Keratinocyte (primary cell): ENCODE measurements around the gene OR10V1. TPM values are rescaled to one million over a fixed set of nuclear protein-coding genes. Genes with fewer than 3 reads are reported as not detected.

Source experiments
- DNase-seq: peaks from one replicate; pipeline ENCODE4 v3.0.0-alpha.2; 2011; ENCODE audit warnings: low read depth, missing footprints, low spot score
- FAIRE-seq: peaks from 2 replicates; lab custom pipeline; 2011; peaks lifted over from hg19 to GRCh38; lab: Jason Lieb, UNC
- H2AFZ ChIP-seq: 2 replicates; pipeline ENCODE4 v1.6.0; 2012; ENCODE audit warnings: low read length, control low read depth, inconsistent platforms; ENCODE audit not compliant: control insufficient read depth
- H3K27ac ChIP-seq: 2 replicates; pipeline ENCODE4 v1.5.1; 2011; ENCODE audit warnings: low read length; ENCODE audit not compliant: control insufficient read depth, insufficient read depth
- H3K27me3 ChIP-seq: 3 replicates; pipeline ENCODE4 v1.6.0; 2011; ENCODE audit warnings: low read length; ENCODE audit not compliant: control insufficient read depth, insufficient read depth; ENCODE audit errors: extremely low read depth
- H3K36me3 ChIP-seq, 2 experiments: 2 replicates in 1 of 2; 3 replicates in 1 of 2; pipeline ENCODE4 v1.5.1; 2011; ENCODE audit warnings: low read length in 2 of 2, mild to moderate bottlenecking in 1 of 2; ENCODE audit not compliant: control insufficient read depth in 2 of 2, insufficient read depth in 2 of 2; ENCODE audit errors: extremely low read depth in 1 of 2
- H3K4me1 ChIP-seq: 3 replicates; pipeline ENCODE4 v1.5.1; 2011; ENCODE audit warnings: low read length; ENCODE audit not compliant: control insufficient read depth, insufficient read depth; ENCODE audit errors: extremely low read depth
- H3K4me2 ChIP-seq: 3 replicates; pipeline ENCODE4 v1.6.0; 2011; ENCODE audit warnings: low read depth, low read length; ENCODE audit not compliant: control insufficient read depth, insufficient read depth; ENCODE audit errors: extremely low read depth
- H3K4me3 ChIP-seq, 3 experiments: fragments of 200-600 bp in 1 of 3; sonication (generic) in 1 of 3; 2 replicates in 2 of 3; 3 replicates in 1 of 3; pipeline ENCODE4 v1.5.1; 2011 to 2016; ENCODE audit warnings: low read length in 3 of 3, mild to moderate bottlenecking in 3 of 3, control low read depth in 2 of 3, inconsistent platforms in 1 of 3, low read depth in 1 of 3, mixed read lengths in 1 of 3, mixed run types in 1 of 3, moderate library complexity in 1 of 3; ENCODE audit not compliant: control insufficient read depth in 2 of 3, insufficient read depth in 2 of 3; ENCODE audit errors: extremely low read depth in 1 of 3
- H3K79me2 ChIP-seq: 2 replicates; pipeline ENCODE4 v1.6.0; 2012; ENCODE audit warnings: low read length; ENCODE audit not compliant: control insufficient read depth, insufficient read depth
- H3K9ac ChIP-seq: 3 replicates; pipeline ENCODE4 v1.6.0; 2011; ENCODE audit warnings: low read length; ENCODE audit not compliant: control insufficient read depth, insufficient read depth; ENCODE audit errors: extremely low read depth
- H3K9me1 ChIP-seq: 3 replicates; pipeline ENCODE4 v1.6.0; 2011; ENCODE audit warnings: low read length; ENCODE audit not compliant: control insufficient read depth, insufficient read depth; ENCODE audit errors: extremely low read depth
- H3K9me3 ChIP-seq: 2 replicates; pipeline ENCODE4 v1.5.1; 2012; ENCODE audit warnings: low read depth, low read length; ENCODE audit not compliant: control insufficient read depth
- H4K20me1 ChIP-seq: 3 replicates; pipeline ENCODE4 v1.6.0; 2011; ENCODE audit warnings: low read length; ENCODE audit not compliant: control insufficient read depth, insufficient read depth; ENCODE audit errors: extremely low read depth
- EZH2 ChIP-seq: IDR thresholded peaks from one replicate; pipeline ENCODE4 v1.6.1; 2012; ENCODE audit warnings: inconsistent platforms, mild to moderate bottlenecking, low read length, moderate library complexity
- dilution Hi-C: fragments of 300-500 bp; cut with MboI; formaldehyde crosslinking; loops from one replicate; pipeline ENCODE4 v1.7.0; 2020; ENCODE audit warnings: low sequenced_read_pairs; ENCODE audit not compliant: extremely low pct_ligation_motif_present
- polyA plus RNA-seq, 5 experiments: library from polyadenylated mRNA; depleted of rRNA in 3 of 5; stranded (reverse) in 3 of 5; stranded (forward) in 1 of 5; unstranded in 1 of 5; fragments of >200 nt; gene quantifications; 1 replicate in 1 of 5; 2 replicates in 3 of 5; 3 replicates in 1 of 5; pipeline versions ENCODE4 v1.2.1 to v1.2.3, GENCODE V29; 2011 to 2012; ENCODE audit warnings: missing spikeins in 2 of 5, low read depth in 1 of 5, low replicate concordance in 1 of 5
- TF ChIP-seq, protein P1 (sequence below), 3 experiments: IDR thresholded peaks in 1 of 3; conservative IDR thresholded peaks in 1 of 3; optimal IDR thresholded peaks in 1 of 3; 2 replicates in 2 of 3; 3 replicates in 1 of 3; pipeline versions ENCODE3 to v1.5.1; 2011; ENCODE audit warnings: low read length in 3 of 3, mild to moderate bottlenecking in 3 of 3, moderate library complexity in 2 of 3, control low read depth in 1 of 3, inconsistent platforms in 1 of 3; ENCODE audit not compliant: insufficient read depth in 2 of 3; ENCODE audit errors: extremely low read depth in 1 of 3

OR10V1 gene
- polyA plus RNA-seq, 1 donor (not counting 4 experiments of a cell fraction or from before 2014, with no cell fraction given), result not detected

DNA sequence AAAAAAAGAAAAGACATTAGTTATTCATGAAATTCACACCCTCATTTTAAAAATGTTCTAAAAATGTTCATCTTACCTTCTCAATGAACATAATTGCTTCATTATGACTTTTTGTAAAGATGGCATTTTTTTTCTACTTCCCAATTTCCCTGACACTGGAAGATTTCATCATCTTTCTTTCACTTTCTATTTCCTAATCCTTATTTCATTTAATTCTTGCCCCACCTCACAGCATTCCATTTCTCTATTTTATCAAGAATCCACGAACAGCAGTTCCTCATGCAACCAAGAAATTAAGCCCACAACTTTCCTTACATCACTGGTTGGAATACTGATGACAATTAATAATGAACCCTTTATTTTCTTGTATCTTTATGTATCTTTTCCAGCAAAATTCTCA, 46.7 kb downstream of the OR10V1 start:
- Histone ChIP-seq H3K9ac (no peak overlapping the region), H4K20me1 (no peaks in the 10 kb centered on the region), H3K4me1 (peaks cover 22% of the 10 kb centered on the region), H2AFZ (no peak overlapping the region), H3K27ac (peak overlapping the region; percentile 67), H3K36me3 (peaks cover 5 to 11% of the 10 kb centered on the region in 2 experiments), H3K79me2 (peaks cover 58% of the 10 kb centered on the region), H3K4me2 (peak overlapping the region; percentile 93), H3K27me3 (no peaks in the 10 kb centered on the region), H3K4me3 (peak overlapping the region in 2 of 3 experiments; percentile 75 to 84), H3K9me1 (no peaks in the 10 kb centered on the region), H3K9me3 (no peaks in the 10 kb centered on the region)
- TF ChIP-seq, protein P1, sequence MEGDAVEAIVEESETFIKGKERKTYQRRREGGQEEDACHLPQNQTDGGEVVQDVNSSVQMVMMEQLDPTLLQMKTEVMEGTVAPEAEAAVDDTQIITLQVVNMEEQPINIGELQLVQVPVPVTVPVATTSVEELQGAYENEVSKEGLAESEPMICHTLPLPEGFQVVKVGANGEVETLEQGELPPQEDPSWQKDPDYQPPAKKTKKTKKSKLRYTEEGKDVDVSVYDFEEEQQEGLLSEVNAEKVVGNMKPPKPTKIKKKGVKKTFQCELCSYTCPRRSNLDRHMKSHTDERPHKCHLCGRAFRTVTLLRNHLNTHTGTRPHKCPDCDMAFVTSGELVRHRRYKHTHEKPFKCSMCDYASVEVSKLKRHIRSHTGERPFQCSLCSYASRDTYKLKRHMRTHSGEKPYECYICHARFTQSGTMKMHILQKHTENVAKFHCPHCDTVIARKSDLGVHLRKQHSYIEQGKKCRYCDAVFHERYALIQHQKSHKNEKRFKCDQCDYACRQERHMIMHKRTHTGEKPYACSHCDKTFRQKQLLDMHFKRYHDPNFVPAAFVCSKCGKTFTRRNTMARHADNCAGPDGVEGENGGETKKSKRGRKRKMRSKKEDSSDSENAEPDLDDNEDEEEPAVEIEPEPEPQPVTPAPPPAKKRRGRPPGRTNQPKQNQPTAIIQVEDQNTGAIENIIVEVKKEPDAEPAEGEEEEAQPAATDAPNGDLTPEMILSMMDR (optimal IDR thresholded peaks at IDR 0.05 in 1 of 3, IDR thresholded peaks at IDR 0.05 in 1 of 3, conservative IDR thresholded peaks at IDR 0.05 in 1 of 3; ENCODE audit: extremely low read depth in 1 of 3, insufficient read depth in 2 of 3, low read length in 3 of 3), result no peak
- no peak for TF ChIP-seq EZH2
- no peak for FAIRE-seq
- dilution Hi-C loops, result no loop called here
- DNase-seq, result no peak

Other genes with a start within 250 kb of the OR10V1 start
- gene OR4D10, start 240.5 kb downstream of the OR10V1 start, polyA plus RNA-seq, result not detected in 3 replicates
- gene OR4D11, start 210.3 kb downstream of the OR10V1 start, polyA plus RNA-seq, result not detected in 3 replicates
- not detected in 3 replicates for gene OR4D9, start 202.3 kb downstream of the OR10V1 start, polyA plus RNA-seq
- 22.8 to 34.6 TPM (median 31.9 TPM) in 3 replicates for gene OSBP, start 98.1 kb downstream of the OR10V1 start, polyA plus RNA-seq
- gene PATL1, start 44.8 kb downstream of the OR10V1 start, polyA plus RNA-seq, result 20.5 to 51.3 TPM (median 31.1 TPM) in 3 replicates
- 41.1 to 48.0 TPM (median 42.5 TPM) in 3 replicates for gene STX3, start 41.5 kb upstream of the OR10V1 start, polyA plus RNA-seq
- 32.4 to 85.5 TPM (median 72.1 TPM) in 3 replicates for gene MRPL16, start 96.9 kb upstream of the OR10V1 start, polyA plus RNA-seq
- gene CBLIF, start 131.7 kb upstream of the OR10V1 start, polyA plus RNA-seq, result not detected in 3 replicates
- gene TCN1, start 152.6 kb upstream of the OR10V1 start, polyA plus RNA-seq, result 3.7 to 6.9 TPM (median 3.9 TPM) in 3 replicates
- gene OOSP3, start 164.9 kb upstream of the OR10V1 start, polyA plus RNA-seq, result 0.09 to 0.14 TPM in 2 of 3 replicates, not detected in the other
- not detected in 3 replicates for gene OOSP1, start 224.6 kb upstream of the OR10V1 start, polyA plus RNA-seq